ENCODE data around the gene POR.
"Not testable (repeated sequence)": the region's sequence is repeated elsewhere in the genome, so short reads cannot be mapped to it uniquely, and the experiment has no call there.

POR gene

GRCh38 chr7:75885036-75885435, 29.9 kb upstream of the POR start:
- DNase-seq (ENCODE audit: low spot score): no peak

DNA sequence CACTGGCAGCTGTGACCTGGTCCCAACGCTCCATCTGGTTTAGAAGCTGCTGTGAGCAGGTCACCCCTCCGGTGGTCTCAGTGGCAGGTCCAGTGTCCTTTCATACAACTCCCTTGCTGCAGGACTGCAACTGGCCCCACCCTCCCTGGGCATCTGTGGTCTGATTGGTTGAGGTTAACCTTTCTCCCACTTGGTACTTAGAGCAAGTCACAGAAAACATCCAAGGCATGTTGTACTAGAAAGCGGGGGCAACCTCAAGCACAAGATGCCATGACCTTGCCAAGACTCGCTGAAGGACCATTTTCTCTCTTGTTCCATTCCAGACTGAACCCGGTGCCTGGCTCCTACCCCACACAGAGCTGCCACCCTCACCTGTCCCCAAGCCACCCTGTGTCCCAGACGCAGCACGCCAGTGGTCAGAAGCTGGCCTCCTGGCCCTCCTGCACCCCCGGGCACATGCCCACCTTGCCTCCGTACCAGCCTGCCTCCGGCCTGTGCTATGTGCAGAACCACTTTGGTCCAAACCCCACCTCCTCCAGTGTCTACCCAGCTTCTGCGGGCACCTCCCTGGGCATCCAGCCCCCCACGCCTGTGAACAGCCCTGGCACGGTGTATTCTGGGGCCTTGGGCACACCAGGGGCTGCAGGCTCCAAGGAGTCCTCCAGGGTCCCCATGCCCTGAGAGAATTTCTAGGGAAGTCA, 27.1 kb upstream of the POR start:
- DNase-seq (ENCODE audit: low spot score): no peak

DNA sequence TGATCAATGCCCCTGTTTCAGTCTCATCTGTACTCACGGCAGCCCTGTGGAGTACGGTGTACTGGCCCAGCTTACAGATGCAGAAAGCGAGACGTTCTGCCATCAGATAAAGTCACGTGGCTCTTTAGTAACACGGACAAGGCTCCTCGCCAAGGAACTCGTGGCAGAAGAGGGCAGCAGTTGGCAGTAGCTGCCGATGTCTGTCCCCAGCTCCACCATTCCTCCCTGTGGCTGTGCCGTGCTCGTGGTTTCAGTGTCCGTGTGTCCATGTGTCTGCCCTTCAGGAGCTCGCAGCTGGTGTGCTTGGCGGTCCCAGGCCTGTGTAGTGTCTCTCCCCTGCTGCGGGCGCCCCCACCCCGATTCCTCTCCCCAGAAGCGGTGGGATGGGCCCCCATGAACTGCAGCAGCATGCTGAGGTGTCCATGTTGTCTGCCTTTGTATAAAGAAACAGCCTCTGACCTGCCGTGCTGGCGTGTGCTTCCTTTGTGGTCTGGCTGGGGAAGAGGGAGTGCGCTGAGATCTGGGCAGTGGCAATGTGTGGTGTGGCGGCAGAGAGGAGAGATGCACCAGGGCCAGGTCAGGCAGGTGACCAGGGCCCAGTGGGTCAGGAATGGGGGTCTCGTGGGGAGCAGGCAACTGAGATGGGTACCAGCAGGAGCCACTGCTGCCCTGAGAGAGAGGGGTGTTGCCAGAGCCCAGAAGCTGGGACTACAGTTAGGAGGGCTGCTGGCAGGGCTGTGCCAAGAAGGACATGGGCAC, 26.3 kb upstream of the POR start:
- no peak for DNase-seq (ENCODE audit: low spot score)

GRCh38 chr7:75889223-75889825, 25.6 kb upstream of the POR start:
- DNase-seq (ENCODE audit: low spot score): no peak

- DNase-seq (ENCODE audit: low spot score): no peak
These were observed 25.1 kb upstream of the POR start for GRCh38 chr7:75889826-75890225.

DNA sequence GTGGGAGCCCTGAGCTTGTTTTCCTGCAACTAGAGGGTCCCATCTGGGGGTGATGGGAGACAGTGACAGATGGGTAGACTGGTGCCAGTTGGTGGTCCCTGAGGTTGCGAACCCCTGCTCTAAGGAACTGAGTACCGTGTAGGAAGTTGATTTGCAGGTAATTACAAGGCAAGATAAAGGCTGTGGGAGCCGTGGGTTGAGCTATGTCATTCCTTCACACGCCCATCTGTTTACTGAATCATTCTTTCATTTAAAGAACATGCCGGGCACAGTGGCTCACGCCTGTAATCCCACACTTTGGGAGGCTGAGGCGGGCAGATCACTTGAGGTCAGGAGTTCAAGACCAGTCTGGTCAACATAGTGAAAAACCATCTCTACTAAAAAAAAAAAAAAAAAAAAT, 23.7 kb upstream of the POR start:
- not testable (repeated sequence) for DNase-seq (ENCODE audit: low spot score)

GRCh38 chr7:75891815-75892411, 23.0 kb upstream of the POR start:
- DNase-seq (ENCODE audit: low spot score): no peak

GRCh38 chr7:75892634-75893272, 22.2 kb upstream of the POR start:
- no peak for DNase-seq (ENCODE audit: low spot score)

- DNase-seq (ENCODE audit: low spot score): no peak
These were observed 18.1 kb upstream of the POR start for GRCh38 chr7:75896803-75897327.

GRCh38 chr7:75900617-75901315, 14.2 kb upstream of the POR start:
- DNase-seq (ENCODE audit: low spot score): no peak

DNA sequence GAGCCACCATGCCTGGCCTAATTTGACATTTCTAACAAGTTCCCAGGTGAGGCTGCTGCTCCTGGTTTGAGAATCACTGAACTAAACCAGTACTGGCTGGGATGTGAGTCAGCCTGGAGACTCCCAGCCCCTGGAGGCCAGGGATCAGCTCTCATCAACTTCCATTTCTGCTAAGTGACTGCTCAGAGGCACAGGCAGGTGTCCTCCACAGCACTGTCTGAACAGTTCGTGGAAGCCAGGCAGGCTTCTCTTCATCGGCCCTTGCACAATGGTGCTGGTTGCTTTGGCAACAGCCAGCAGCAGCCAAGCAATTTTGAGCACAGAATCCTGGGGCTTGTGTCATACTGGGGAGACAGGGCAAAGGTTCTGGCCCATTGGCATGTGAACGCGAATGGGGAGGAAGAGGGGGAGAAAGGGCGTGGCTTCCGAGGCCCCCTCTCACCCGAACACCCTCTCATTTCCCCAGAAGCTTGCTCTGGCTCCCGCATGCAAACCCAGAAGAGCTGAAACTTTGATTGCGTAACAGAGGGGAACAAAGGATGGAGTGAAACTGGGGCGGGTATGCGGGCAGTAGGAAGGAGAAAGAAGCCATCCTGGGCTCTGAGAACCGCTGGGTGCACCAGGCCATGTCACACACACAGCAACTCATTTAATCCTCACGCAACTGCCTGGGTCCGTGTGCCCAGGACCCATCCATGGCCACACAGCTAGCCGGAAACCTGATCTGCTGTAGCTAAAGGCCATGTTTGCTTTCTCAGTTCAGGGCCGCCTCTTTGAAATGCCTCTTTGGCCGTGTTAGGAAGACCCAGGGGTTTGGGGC, 9.0 kb upstream of the POR start:
- no peak for DNase-seq (ENCODE audit: low spot score)

GRCh38 chr7:75906991-75907667, 7.8 kb upstream of the POR start:
- DNase-seq (ENCODE audit: low spot score): no peak

DNA sequence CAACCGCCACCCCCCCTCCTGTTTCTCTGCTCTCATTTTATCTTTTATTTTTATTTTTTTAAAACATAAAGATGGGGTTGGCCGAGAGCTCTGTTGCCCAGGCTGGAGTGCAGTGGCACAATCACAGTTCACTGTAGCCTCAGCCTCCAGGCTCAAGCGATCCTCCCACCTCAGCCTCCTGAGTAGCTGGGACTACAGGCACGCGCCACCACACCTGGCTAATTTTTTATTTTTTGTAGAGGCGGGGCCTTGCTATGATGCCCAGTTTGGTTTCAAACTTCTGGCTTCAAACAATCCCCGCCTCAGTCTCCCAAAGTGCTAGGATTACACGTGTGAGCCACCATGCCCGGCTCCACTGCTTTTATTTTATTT, 7.3 kb upstream of the POR start:
- DNase-seq (ENCODE audit: low spot score): not testable (repeated sequence)

DNA sequence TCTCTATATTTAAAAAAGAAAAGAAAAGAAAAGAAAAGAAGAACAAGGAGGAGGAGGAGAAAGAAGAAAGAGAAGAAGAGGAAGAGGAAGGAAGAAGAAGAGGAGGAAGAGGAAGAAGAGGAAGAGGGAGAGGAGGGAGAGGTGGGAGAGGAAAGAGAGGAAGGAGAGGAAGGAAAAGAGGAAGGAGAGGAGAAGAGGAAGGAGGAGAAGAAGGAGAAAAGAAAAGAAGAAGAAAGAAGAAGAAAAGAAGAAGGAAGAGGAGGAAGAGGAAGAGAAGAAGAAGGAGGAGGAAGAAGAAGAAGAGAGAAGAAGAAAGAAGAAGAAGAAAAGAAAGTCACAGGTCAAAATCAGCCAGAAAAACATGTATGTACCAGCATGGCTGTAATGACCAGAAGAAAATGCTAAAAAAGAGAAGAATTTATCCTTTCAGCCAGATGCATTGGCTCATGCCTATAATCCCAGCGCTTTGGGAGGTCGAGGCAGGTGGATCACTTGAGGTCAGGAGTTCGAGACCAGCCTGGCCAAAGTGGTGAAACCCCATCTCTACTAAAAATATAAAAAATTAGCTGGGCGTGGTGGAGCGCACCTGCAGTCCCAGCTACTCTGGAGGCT, 5.3 kb upstream of the POR start:
- DNase-seq (ENCODE audit: low spot score): no peak

- not testable (repeated sequence) for DNase-seq (ENCODE audit: low spot score)
These were observed 3.8 kb upstream of the POR start for GRCh38 chr7:75911186-75911585.

DNA sequence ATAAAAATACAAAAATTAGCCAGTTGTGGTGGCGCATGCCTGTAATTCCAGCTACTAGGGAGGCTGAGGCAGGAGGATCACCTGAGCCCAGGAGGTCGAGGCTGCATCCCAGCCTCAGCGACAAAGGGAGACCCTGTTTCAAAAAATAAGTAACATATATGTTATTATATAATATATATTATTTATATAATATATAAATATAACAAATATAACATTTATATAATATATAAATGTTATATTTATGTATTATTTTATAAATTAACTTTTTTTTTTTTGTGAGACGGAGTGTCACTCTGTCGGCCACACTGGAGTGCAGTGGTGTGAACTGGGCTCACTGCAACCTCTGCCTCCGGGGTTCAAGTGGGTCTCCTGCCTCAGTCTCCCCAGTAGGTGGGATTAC, 1.5 kb upstream of the POR start:
- no peak for DNase-seq (ENCODE audit: low spot score)

- no peak for DNase-seq (ENCODE audit: low spot score)
These were observed 743 bp upstream of the POR start for GRCh38 chr7:75914169-75914654.

- peak; percentile 21 for DNase-seq (ENCODE audit: low spot score)
These were observed 631 bp downstream of the POR start for GRCh38 chr7:75915416-75916156.

DNA sequence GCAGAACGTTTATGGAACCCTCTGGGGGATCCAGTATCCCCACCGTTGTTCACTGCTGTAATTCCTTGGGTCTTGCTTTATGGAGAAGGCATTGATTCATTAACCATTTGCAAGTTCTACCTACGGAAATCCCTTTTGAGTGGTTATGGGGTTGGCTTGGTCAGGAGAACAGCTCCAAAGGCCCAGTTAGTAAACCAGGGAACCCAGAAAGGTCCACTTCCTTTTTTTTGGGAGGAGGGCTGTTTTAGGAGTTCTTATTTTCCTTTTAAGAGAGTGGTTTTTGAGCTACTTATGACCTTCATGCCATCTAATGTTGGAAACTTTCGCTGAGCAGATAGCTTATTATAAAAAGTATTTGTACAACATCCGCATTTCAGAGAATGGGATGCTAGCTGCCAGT, 1.3 kb downstream of the POR start:
- no peak for DNase-seq (ENCODE audit: low spot score)
